ENCODE data around the gene RPL23.

Gene RPL23

GRCh38 chr17:38867179-38867967 lies 13.9 kb upstream of the RPL23 start:
- DNase-seq (ENCODE audit: low spot score), result peak; percentile 83

- DNase-seq (ENCODE audit: low spot score), result peak; percentile 37
Observed at GRCh38 chr17:38864636-38865398, 11.3 kb upstream of the RPL23 start.

DNA sequence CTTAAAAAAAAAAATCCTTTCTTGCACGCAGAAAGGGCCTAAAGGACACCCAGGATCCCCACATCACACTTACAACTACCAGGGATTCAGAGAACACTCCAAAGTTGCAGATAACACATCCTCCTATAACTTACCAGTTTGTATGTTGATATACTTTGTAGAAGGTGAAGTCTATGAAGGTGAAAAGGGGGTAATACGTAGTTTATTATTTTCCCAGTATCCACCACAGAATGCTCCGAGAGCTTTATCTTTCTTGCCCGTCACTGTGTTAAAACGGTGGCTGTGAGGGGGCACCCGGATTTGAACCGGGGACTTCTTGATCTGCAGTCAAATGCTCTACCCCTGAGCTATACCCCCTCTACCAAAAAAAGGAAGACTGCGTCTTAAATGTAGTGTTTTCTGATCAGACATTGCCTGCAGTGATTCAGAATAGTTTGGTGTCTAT lies 7.9 kb upstream of the RPL23 start:
- peak; percentile 75 for DNase-seq (ENCODE audit: low spot score)

DNA sequence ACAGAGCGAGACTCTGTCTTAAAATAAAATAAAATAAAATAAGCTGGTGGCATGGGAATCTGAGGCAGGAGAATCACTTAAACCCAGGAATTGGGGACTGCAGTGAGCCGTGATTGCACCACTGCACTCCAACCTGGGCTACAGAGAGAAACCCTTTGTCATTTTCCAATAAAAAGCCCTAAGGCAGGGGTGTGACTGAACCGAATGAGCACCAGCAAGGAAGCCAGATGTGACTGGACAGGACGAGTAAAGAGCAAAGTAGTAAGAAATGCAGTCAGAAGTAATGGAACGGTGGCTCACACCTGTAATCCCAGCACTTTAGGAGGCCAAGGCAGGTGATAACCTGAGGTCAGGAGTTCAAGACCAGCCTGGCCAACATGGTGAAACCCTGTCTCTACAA lies 3.8 kb upstream of the RPL23 start:
- no peak for DNase-seq (ENCODE audit: low spot score)

GRCh38 chr17:38855101-38855714 lies 1.7 kb upstream of the RPL23 start:
- DNase-seq (ENCODE audit: low spot score), result peak; percentile 46

DNA sequence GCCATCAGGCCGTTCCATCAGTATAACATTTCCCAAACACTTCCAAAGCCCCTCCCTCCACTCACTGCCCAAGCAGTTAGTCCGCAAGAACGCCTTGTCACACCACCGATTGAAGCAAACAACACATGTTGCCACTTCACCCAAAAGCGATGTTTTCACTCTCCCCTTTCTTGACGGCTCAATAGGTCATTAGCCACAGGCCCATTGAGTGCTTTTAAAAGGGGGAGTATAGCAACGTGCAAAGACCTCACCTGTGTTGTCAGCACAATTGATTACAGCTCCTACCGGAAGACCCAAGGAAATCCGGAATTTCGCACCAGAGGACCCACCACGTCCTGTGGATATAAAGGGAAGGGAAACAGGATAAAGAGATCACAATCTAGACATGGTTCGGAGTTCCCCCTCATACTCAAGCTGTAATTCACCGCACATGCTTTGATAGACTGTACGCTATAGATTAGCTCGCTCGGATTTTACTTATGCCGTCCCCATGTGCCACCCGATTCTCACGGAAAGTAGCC lies 690 bp downstream of the RPL23 start:
- DNase-seq (ENCODE audit: low spot score), result peak; percentile 35

DNA sequence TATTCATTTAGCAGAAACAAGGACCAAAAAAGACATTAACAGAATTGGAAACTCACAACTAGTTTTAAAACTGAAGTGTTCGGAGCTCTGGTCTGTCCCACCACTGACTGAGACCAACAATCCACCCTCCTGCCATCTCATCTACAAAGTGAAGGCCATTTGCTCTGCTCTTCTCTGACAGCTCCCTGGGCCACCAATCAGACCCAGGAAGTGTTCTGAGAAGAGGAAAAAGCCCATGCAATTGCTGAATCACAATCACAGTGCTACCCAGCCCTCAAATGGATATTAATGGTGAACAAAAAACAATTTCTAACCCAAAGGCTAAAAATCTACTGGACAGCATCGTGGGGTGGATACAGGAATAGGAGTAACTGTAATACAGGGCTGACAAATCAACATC lies 2.1 kb downstream of the RPL23 start:
- DNase-seq (ENCODE audit: low spot score), result no peak

- no peak for DNase-seq (ENCODE audit: low spot score)
Observed at GRCh38 chr17:38850374-38850773, 3.1 kb downstream of the RPL23 start.

DNA sequence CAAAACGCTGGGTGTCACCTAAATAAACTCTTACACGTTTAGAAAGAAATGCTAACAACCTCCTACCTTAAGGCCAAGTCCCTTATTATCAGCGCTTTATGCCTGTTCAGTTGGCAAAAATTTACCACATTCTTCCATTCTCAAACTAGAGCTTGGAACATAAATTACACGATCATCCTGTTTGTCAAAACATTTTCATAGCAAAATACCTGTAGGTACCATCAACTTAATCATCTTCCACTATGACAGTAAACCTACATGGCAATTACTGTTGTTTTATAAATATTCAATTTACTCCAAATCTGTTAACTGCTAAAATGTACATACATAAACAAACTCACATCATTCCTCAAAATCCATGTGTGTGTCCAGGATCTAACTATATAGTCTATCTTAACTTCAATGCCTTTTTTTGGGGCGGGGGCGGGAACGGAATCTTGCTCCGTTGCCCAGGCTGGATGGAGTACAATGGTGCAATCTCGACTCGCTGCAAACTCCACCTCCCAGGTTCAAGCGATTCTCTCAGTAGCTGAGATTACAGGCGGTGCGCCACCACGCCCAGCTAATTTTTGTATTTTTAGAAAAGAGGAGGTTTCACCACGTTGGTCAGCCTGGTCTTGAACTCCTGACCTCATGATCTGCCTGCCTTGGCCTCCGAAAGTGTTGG lies 4.4 kb downstream of the RPL23 start:
- no peak for DNase-seq (ENCODE audit: low spot score)

- DNase-seq (ENCODE audit: low spot score), result no peak
Observed at GRCh38 chr17:38848557-38848891, 5.0 kb downstream of the RPL23 start.

- DNase-seq (ENCODE audit: low spot score), result no peak
Observed at GRCh38 chr17:38844261-38844757, 9.2 kb downstream of the RPL23 start.

GRCh38 chr17:38825762-38826247 lies 27.7 kb downstream of the RPL23 start:
- DNase-seq (ENCODE audit: low spot score), result no peak

GRCh38 chr17:38824899-38825761 lies 28.4 kb downstream of the RPL23 start, which contains the start of gene CWC25:
CWC25 (minus strand) TSS chr17:38825321; CDS start chr17:38825183, 138 bp downstream.
- DNase-seq (ENCODE audit: low spot score), result peak; percentile 95

GRCh38 chr17:38815576-38816193 lies 37.8 kb downstream of the RPL23 start:
- DNase-seq (ENCODE audit: low spot score), result peak; percentile 83

DNA sequence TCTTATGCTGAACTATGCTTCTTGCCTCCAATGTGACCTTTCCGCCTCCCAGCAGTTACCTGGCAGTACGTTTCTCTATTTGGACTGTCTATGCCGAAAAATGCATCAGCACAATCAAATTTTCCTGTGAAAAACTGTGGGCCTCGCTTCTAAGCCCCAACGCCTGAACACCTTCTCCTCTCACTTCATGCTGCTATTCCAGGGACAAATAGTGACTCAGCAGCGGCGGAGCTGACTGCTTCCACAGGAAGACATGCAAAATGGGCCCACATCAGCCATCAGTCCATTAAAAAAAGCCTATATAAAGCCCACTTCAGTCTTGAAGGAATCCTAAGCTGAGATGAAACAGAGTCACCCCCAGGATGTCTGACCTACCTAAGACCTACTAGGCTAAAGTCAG lies 43.7 kb downstream of the RPL23 start:
- DNase-seq (ENCODE audit: low spot score), result no peak

DNA sequence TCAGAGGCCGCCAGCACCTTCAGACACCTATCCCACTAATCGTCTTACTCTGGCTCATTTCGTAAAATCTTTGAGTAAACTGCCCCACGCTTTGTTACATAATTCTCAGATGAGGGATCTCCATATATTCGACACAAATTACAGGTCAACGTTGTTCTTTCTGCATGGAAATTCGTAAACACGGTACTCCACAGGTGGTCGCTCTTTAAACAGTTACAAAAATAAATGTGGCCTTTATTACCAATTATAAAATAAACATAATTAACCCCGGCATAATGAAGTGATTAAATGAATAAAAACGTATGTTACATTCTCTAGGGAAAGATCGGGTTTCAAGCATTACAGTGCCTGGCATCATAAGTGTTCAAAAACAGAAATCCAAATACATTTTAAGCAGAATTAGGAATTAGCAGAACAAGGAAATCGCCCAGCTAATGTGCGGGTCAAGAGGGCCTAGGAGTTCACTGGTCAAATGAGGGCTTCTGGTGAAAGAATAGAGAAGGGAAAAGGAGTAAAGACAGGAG lies 53.2 kb downstream of the RPL23 start:
- DNase-seq (ENCODE audit: low spot score), result no peak

DNA sequence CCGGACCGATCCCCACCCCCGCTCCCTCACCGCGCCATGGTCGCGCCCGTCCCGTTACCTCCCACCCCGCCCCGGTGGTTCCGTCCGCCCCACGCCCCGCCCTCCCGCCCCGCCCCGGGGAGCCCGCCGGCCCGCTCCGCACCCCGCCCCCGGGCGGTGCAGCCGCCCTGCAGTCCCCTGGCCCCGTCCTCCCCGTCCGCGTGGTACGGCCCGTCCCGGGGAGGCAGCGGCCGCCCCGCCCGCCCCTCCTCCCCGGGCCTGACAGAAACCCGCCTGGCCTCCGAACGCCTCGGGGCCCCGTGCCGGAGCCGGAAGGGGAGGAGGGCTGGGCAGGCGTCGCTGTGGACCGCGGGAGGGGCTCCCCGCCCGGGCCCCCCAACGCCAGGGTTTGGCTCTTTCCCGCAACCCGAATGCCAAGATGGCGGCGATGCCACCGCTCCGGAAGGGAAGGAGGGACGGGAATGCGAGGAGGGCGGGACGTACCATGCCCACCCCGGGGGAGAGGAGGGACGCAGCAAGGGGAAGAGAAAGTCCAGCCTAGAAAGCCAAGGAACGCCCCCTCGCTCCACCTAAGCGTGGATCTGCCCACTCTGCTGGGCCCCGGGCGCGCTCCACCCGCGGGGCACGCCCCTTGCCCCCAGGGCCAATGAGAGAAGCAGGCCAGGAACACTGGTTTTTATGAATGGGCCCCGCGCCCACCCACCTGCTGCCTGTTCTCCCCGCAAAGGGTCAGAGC lies 53.9 kb downstream of the RPL23 start, which contains the start of gene PIP4K2B:
Gene PIP4K2B, minus strand, starts transcription at position 56 of the 736 bp plus-strand sequence. CDS start 132 bp downstream, outside the sequence.
- DNase-seq (ENCODE audit: low spot score), result peak; percentile 98

DNA sequence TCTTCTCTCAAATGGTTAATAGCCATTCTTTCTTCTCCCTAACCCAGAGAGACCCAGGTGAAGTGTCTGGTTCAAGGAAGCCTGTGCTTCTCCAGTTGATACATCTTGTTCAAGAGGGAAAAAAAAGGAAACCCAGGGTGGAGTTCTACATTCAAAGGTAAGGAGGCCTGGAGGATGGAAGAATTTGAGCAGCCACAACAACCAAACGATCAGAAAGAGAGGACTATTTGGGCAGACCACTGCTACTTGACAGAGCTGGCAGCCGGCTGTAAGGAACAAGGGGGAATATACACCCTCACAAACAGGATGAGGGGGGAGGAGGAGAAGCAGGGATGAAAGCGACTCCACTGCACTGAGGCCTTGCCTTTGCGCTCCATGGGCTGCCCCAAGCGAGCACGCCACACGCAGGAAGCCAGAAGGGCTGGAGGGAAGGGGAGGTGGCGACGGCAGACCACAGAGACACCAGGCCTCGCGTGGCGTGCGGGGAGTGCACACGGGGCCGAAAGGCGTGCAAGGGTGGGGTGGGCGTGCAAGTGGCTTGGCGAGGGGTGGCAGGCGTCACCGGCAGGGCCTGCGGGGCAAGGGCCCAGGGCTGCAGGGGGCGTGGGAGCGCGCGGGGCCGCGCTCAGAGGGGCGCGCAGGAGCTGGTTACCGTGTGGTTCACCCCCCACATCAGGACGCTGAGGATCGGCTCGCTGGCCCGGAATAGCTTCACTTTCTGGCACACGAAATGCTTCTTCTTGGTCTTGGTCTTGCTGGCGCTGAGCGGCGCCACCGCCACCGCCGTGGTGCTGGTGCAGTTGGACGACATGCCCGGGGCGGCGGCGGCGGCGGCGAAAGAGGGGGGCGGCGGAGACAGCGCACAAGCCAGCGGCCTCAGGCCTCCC lies 54.7 kb downstream of the RPL23 start:
- DNase-seq (ENCODE audit: low spot score), result peak; percentile 48

Measured in kidney tubule cell (primary cell).